GM10266 (cell line): Measurements from ENCODE around the gene PARS2.

Experiments used
- DNase-seq: peaks from one replicate; pipeline ENCODE4 v3.0.0; 2012; ENCODE audit errors: extremely low spot score
- TF ChIP-seq, protein P1 (sequence below): IDR thresholded peaks from 2 replicates; pipeline ENCODE4 v1.5.1; 2012; ENCODE audit warnings: mild to moderate bottlenecking, low read depth; ENCODE audit not compliant: control insufficient read depth, insufficient read depth; ENCODE audit errors: missing control alignments

PARS2 gene

DNA sequence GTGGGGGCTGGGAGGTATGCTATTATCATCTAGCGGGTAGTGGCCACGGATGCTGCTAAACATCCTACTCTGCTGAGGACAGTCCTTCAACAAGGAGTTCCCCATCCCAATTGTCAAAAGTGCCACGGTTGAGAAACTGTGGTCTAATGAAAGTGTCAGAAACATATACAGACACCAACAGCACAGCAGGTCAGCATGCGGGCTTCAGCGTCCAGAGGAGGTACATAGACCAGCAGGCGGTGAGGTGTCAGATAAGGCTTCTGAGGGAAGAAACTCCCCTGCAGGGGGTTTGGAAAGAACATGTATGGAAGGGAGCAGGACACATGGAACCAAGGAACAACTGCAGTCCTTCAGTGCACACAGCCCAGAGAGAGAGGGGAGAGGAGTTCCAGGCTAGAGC is 53.5 kb downstream of the PARS2 start:
- TF ChIP-seq, protein P1, sequence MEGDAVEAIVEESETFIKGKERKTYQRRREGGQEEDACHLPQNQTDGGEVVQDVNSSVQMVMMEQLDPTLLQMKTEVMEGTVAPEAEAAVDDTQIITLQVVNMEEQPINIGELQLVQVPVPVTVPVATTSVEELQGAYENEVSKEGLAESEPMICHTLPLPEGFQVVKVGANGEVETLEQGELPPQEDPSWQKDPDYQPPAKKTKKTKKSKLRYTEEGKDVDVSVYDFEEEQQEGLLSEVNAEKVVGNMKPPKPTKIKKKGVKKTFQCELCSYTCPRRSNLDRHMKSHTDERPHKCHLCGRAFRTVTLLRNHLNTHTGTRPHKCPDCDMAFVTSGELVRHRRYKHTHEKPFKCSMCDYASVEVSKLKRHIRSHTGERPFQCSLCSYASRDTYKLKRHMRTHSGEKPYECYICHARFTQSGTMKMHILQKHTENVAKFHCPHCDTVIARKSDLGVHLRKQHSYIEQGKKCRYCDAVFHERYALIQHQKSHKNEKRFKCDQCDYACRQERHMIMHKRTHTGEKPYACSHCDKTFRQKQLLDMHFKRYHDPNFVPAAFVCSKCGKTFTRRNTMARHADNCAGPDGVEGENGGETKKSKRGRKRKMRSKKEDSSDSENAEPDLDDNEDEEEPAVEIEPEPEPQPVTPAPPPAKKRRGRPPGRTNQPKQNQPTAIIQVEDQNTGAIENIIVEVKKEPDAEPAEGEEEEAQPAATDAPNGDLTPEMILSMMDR, result no peak
- DNase-seq, result no peak

DNA sequence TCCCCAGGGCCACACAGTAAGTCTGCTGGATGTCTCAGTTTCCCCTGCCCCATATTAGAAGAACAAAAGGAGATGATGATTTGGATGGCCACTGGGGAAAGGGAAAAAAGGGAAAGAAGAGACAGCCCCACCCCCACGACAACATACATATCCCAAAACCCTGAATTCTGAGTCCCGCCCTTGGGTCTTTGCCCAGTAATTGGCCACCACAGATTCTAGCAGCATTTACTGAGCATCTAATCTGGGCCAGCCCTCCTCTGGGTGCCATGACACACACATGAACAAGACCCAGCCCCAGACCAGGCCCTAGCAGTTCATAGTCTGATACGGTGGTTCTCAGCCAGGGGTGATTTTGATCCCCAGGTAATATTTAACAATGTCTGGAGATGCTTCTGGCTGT is 53.9 kb downstream of the PARS2 start:
- no peak for DNase-seq
- TF ChIP-seq, protein P1, result no peak

DNA sequence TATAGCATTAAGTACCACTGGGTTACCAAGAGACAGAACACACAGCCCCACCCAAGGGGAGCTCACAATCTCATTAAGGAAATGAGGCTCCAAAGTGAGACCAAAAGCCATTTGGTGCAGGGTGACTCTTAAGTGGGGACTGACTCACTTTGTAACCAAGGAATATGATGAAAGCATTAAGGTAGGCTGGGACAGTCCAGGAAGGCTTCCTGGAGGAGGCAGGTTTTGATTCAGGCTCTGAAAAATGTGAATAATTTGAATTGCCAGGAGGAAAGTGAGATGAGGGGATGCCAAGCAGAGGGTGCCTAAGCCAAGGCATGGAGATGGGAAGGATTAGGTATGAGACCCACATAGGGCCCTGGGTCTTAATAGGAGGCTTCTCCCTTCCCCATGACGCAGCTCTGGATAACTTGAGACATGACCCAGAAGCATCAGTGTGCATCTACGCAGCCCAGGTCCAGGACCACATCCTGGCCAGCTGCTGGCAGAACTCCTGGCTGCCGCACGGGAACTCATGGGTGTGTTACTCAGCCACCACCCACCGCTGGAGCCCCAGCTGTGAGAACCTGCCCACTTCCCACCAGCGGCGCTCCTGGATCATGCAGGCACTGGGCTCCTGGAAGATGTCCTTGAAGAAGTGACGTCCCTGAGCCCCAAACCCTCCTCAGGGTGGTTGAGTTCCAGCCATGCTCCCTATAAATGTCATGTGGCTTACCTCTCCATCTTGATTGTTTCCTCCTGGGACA is 54.6 kb downstream of the PARS2 start:
- TF ChIP-seq, protein P1, result no peak
- DNase-seq, result no peak

DNA sequence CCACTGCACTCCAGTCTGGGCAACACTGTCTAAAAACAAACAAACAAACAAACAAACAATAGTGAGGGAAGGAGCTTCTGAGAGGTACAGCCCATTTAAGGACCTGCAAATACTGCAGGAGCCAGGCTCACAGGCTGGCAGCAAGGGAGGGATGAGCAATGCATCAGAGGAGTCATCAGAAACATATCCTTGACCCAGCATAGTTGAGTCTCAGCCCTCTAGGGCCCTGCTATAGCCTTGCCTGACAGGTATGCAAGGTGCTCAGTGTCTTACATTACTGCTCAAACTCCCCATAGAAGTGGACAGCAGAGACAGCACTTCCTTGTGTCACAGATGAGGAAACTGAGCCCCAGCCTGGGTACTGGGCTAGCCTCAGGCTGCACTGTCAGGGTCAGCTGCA is 55.9 kb downstream of the PARS2 start:
- TF ChIP-seq, protein P1, result no peak
- DNase-seq, result no peak
